Measurements from ENCODE around the gene SPTB.

GRCh38 chr14:64786296-64787149, 93.2 kb downstream of the SPTB start:
- no peak for TF ChIP-seq FOXM1 (IDR thresholded peaks at IDR 0.05; ENCODE audit: borderline replicate concordance)
- no peak for TF ChIP-seq SUZ12 (IDR thresholded peaks at IDR 0.05)
- no peak for TF ChIP-seq NFRKB (IDR thresholded peaks at IDR 0.05)
- no peak for TF ChIP-seq ELF4 (IDR thresholded peaks at IDR 0.05)
